Measurements from ENCODE around the gene SLIT3.

DNA sequence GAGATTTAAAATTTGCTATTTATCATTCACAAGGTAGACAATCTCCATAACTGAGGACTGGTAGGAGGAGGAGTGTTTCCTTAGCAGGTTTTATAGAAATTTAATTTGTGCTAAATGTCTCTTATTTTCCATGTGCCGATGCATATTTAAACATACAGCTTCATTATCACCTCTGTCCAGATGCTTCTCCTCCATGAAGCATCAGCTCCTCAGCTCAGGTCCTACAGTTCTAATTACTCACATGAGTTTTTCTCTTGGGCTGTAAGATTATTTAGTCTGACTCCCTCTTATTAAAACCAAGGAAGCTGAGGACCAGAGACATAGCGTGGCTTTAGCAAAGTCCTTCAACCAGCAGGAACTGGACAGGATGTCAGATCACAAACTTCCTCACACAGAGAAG, 421.6 kb downstream of the SLIT3 start:
- TF ChIP-seq, protein P1, sequence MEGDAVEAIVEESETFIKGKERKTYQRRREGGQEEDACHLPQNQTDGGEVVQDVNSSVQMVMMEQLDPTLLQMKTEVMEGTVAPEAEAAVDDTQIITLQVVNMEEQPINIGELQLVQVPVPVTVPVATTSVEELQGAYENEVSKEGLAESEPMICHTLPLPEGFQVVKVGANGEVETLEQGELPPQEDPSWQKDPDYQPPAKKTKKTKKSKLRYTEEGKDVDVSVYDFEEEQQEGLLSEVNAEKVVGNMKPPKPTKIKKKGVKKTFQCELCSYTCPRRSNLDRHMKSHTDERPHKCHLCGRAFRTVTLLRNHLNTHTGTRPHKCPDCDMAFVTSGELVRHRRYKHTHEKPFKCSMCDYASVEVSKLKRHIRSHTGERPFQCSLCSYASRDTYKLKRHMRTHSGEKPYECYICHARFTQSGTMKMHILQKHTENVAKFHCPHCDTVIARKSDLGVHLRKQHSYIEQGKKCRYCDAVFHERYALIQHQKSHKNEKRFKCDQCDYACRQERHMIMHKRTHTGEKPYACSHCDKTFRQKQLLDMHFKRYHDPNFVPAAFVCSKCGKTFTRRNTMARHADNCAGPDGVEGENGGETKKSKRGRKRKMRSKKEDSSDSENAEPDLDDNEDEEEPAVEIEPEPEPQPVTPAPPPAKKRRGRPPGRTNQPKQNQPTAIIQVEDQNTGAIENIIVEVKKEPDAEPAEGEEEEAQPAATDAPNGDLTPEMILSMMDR (conservative IDR thresholded peaks at IDR 0.05; ENCODE audit: low read length): no peak
- no peak for TF ChIP-seq EZH2phosphoT487 (IDR thresholded peaks at IDR 0.05; ENCODE audit: borderline replicate concordance)

Data from Loucy (cell line).